GM21447 (cell line): Measurements from ENCODE around the gene TAAR8.
A peak's percentile ranks its signal among the peaks of the same experiment; 100 is the strongest.
"Not testable (repeated sequence)": the region's sequence is repeated elsewhere in the genome, so short reads cannot be mapped to it uniquely, and the experiment has no call there.

Experiments
- ATAC-seq: cut with Tn5 transposase; IDR thresholded peaks from one replicate; pipeline ENCODE4 v1.9.1; 2021; ENCODE audit not compliant: unreplicated experiment

Gene TAAR8

DNA sequence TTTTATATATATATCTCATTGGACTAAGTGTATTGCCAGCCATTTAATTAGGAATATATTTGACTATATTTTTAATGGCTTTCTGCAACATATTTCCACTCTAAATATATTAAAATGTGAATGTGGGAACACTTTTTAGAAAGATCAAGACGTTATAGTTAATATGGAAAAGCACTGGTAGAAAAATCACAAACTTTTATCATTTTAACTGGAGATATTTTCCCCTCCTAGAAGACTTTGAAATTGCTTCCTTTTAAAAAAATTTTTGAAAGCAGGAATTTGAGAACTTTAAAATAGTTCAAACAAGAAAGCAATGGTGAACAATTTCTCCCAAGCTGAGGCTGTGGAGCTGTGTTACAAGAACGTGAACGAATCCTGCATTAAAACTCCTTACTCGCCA lies 14.5 kb upstream of the TAAR8 start, which contains the start of gene TAAR9:
TAAR9 (plus strand) TSS at position 301 of the 400 bp plus-strand sequence; CDS start at position 314, 13 bp downstream.
- ATAC-seq = no peak

DNA sequence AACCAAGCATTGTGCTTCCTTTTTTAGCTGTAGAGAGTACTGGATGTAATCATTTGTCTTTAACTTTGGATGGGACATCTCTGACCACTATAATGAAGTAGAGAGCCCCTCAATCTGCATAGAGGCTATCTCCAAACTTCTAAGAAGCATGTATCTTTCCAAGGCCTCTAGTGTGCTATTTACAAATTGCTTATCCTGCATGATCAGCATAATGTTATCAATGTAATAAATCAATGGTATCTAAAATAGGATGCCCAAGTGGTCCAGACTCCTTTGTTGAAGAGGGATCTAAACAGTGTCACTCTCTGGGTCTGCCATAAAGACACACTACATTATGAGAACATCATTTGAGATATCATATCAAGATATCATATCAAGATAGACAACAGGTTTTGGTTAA lies 7.6 kb upstream of the TAAR8 start:
- no peak for ATAC-seq

DNA sequence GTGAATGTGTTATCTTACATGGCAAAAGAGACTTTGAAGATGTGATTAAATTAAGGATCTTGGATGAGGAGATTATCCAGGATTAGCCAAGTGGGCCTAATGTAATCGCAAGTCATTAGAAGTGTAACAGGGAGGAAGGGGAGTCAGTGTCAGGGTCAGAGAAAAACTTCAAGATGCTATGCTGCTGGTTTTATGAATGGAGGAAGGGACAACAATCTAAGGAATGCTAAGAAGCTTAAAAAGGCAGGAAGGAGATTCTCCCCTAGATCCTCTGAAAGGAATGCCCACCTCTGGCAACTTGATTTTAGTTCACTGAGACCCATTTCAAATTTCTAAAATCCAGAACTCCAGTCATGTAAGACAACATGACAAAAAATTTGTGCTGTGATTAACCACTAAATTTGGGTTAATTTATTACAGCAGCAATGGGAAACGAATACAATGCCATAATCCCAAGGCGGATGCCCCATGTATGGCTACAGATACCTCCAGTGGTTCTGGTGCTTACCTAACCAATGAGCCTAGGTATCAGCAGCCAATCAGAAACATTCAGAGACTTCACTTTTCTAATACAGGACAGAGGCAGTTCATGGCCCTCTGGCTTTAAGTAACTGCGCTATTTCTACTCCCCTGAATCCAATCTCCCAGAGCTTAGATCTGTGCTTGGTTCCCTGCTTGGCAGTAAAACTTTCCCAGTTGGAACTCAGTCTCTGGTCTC lies 3.6 kb upstream of the TAAR8 start:
- no peak for ATAC-seq

DNA sequence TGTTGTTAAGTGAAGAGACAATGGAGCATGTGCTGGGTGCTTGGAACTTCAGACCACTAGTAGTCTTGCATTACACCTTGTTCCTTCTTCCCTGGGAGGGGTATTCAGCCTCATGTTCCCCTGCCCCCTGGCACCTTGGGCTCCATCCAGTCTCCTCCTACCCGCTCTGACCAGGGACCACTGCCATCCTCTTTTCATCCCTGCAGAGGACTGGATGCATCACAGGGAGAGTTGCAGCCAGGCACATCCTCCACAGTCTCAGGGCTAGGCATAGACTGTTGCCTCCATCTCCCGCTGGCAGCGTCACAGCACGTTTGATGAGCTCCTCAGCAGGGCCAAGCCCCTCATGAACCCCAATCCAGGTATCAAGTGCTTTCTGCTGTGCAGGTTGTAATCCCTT lies 1.3 kb upstream of the TAAR8 start:
- no peak for ATAC-seq

DNA sequence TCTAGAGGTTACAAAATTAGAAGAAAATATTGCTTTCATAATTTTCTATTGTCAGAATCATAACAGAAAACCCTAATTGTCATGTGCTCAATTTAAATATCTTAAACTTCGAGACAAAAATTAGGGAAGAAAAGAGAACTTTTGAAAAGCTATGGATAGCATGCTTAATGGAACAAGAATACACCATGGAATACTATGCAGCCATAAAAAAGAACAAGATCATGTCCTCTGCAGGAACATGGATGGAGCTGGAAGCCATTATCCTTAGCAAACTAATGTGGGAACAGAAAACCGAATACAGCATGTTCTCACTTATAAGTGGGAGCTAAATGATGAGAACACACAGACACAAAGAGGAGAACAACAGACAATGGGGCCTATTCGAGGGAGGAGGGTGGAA lies 7.6 kb downstream of the TAAR8 start:
- ATAC-seq = not testable (repeated sequence)

DNA sequence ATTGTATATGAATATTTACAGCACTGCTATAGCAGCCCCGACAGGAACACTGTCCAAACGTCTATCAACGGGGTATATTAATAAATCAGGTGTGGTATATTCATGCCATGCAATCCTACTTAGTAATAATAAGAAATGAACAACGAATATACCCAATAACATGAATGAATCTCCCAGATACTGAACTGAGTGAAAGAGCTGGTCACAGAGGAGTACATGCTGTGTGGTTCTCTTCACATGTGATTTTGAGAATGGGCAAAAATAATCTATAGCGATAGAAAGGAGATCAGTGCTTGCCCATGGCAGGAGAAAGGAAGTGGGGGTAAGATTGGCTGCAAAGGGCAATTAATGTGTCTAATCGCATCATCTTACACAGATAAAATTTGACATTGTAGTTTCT lies 13.9 kb downstream of the TAAR8 start:
- no peak for ATAC-seq

DNA sequence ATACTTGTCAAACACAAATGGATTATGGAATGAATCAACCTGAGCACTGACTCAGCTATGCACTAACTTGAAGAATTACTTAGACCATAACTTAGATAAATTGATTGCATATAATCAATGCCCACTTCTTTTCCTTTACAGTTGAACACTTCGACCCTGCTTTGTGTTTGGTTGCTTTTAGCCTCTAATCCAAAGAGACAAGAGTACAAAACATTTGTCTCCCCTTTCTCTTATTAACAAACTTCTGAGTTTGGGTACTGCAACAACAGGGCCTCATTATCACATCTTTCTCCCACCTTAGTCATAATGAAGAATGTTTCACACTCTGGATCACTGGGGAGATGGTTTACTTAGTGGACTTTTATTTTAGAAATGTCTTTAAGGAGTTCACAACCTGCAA lies 15.1 kb downstream of the TAAR8 start:
- no peak for ATAC-seq

DNA sequence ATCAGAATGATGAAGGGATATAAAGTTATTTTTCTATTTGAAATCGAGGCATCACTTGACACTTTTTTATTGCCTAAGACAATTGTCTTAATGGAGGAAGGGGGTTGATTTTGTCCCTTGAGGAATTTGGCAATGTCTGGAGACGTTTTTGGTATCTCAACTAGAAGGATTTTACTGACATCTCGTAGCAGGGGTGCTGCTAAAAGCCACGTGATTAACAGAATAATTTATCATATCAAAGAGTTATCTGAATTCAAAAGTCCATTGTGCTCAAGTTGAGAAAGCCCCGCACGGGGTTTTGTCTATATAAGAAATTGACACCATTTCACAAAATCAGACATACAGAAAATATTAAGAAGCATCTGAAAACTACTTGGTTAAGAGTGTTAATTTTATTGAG lies 16.1 kb downstream of the TAAR8 start:
- ATAC-seq = no peak

DNA sequence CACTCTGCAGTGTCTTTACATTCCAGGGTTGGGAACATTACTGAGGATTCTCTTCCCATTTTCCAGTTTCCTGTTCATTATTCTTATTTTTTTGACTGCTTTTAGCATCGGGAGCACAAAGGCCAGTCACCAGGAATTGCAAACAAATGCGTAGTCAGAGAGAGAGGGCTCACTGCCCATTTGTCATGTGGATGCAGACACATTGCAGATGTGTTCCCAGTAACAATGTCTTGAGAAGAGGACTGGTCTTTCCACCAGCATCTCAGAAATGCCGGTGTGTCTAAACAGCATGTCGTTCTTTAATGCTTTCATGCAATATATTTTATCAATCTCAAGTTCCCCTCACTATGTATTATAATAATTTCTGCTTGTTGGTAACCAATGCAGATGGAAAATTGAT lies 16.7 kb downstream of the TAAR8 start:
- no peak for ATAC-seq

DNA sequence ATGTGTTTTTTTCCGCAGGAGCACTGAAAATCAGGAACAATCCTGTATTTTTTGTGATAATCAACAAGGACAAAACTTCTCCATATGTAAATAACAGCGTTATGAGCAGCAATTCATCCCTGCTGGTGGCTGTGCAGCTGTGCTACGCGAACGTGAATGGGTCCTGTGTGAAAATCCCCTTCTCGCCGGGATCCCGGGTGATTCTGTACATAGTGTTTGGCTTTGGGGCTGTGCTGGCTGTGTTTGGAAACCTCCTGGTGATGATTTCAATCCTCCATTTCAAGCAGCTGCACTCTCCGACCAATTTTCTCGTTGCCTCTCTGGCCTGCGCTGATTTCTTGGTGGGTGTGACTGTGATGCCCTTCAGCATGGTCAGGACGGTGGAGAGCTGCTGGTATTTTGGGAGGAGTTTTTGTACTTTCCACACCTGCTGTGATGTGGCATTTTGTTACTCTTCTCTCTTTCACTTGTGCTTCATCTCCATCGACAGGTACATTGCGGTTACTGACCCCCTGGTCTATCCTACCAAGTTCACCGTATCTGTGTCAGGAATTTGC lies 17.8 kb downstream of the TAAR8 start, which contains the start of gene TAAR6:
TAAR6 (plus strand) TSS at position 102 of the 557 bp plus-strand sequence; CDS start at position 102, 0 bp downstream.
- no peak for ATAC-seq

DNA sequence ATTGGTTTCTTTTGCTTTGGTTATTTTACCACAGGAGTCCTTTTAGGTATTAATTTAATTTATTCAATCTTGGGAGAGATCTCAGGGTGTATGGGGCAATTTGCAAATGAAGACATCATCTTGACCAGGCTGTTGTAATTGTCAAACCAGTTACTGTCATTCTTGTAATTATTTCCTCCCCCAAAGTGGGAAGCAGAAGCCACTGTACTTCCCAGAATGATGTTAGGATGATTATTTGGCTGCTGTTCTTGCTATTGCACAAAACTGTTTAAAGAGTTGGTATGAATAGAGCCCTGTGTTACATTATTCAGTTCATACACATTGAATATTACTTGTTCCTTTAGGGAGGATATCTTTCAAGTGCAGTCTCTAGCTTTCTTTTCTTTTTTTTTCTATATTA lies 19.3 kb downstream of the TAAR8 start:
- ATAC-seq = no peak

DNA sequence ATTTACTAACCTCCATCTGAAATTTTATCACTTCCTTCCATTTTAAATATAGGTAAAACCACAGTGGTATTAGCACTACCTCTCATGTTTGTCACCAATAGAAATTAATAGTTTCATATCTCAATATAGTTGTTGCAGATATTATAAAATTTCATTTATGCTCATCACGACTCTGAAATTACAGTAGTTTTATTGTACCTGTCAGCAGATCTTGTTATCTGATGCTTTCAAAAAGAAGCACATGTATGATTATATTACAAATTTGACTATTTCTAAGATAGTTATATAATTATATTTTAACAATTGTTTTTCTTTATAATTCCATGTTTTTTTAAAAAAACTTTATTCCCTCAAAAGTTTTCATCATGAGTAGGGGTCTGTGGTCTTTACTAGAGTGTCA lies 32.2 kb downstream of the TAAR8 start:
- no peak for ATAC-seq

DNA sequence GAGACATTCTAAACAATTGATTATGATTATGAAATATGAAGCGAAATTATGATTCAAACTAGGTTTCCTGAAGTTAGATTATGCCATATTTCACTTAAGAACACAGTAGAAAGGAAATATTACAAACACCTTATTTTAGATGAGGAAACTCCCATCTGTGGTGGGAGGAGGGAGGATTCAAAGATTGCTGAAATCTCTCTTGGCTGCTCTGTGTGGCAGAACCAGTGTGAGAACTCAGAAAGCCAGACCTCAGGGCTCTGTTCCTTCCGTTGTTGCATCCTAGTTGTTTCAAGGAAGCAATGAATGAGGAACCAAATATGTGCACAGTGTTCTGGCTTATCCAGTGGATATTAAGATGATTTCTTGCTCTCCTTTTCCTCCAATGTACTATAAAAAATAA lies 35.0 kb downstream of the TAAR8 start:
- ATAC-seq = no peak

DNA sequence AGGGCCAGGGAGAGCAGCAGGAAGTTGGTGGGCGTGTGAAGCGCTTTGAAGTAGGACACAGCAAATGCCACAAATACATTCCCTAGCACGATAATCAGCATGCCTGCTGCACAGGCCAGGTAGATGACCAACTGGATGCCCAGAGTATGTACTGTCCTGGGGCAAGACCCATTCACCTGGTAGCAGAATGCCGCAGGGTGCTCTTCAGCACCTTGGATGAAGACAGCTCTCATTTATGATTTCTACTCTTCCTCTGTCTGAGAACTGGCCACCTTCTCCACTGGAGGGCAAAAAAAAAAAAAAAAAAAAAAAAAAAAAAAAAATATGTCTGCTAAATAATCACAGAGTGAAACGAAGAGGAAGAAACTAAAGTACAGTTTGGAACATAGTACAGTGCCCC lies 37.0 kb downstream of the TAAR8 start, which contains the start of gene TAAR5:
TAAR5 (minus strand) TSS at position 288 of the 400 bp plus-strand sequence; CDS start at position 233, 55 bp downstream.
- no peak for ATAC-seq

DNA sequence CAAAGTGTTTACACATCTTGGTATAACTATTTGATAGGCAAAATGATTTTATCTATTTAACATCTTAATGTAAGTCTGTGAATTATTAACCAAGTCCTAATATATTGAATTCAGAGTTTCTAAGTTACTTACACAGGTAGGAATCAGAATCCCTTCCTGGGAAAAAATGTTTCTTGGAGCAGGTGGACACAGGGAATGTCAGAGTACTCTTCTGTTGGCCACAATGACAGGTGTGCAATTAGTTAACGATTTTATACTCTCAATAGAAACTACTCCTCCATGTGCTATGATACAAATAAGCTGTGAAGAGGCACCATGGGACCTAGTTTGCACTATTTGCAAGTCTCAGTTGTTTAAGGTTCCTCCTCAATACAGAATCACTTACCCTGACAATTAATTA lies 37.9 kb downstream of the TAAR8 start:
- no peak for ATAC-seq

DNA sequence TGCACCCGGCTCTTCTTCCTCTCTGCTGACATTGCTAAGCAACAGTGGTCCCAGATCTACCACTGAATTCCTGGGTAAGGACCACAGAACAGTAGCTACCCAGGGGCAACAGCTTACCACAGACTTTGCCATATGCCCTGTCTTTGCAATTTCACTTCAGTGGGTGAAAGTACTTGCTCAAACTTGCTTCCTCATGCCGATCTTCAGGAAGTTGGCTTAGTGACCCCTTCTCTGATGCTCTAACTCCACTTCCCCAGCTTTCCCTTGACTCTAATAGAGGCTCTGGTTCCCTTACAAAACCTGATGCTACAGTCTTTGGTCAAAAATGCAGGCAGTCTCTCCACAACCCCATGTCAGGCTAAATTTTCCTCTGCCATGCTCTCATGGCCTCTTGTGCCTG lies 40.4 kb downstream of the TAAR8 start:
- ATAC-seq = no peak

DNA sequence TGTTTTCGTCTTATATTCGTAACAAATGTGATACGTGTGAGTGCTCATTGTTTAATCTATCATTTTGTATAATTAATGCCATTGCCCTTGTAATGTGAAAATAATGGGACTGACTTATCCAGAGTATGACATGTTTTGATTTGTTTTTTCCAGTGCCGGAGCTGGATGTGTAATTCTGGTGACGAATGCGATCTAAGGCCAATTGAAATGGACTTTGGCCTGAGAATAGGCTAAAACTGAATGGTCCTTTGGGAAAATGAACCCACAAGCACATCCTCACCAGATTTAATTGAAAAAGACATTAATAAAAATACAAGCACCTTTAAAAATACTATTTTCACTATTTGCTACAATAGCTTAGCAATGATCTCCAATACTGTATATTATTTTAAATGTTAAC lies 43.7 kb downstream of the TAAR8 start:
- no peak for ATAC-seq

DNA sequence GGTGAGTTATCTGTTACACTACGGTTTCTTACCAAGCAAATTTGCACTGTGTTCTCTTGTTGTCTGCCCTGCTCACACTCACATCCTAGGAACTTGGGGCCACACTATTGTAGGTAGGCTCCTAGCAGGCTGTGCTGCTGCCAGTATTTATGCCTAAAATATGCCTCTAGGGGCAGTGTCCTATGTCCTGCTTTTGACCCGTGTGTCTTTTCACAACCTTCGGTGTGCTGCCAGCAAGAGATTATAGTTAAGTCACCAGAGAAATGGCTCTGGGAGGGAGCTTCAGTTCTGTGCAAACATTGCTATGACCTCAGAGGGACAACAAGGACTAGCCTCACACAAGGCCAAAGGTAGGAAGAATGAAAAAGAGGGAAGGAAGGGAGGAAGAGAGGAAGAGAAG lies 46.0 kb downstream of the TAAR8 start:
- peak; percentile 77 for ATAC-seq

DNA sequence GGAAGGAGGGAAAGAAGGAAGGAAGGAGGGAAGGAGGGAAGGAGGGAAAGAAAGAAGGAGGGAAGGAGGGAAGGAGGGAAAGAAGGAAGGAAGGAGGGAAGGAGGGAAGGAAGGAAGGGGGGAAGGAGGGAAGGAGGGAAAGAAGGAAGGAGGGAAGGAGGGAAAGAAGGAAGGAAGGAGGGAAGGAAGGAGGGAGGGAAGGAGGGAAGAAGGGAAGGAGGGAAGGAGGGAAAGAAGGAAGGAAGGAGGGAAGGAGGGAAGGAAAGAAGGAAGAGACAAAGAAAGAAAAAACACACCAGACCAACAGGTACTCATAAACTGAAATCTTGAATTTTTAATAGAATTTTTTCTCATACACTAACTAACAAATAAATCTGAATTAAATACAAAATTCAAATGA lies 48.4 kb downstream of the TAAR8 start:
- ATAC-seq = not testable (repeated sequence)
